ENCODE measurements around the gene PLD4.

The PLD4 gene

DNA sequence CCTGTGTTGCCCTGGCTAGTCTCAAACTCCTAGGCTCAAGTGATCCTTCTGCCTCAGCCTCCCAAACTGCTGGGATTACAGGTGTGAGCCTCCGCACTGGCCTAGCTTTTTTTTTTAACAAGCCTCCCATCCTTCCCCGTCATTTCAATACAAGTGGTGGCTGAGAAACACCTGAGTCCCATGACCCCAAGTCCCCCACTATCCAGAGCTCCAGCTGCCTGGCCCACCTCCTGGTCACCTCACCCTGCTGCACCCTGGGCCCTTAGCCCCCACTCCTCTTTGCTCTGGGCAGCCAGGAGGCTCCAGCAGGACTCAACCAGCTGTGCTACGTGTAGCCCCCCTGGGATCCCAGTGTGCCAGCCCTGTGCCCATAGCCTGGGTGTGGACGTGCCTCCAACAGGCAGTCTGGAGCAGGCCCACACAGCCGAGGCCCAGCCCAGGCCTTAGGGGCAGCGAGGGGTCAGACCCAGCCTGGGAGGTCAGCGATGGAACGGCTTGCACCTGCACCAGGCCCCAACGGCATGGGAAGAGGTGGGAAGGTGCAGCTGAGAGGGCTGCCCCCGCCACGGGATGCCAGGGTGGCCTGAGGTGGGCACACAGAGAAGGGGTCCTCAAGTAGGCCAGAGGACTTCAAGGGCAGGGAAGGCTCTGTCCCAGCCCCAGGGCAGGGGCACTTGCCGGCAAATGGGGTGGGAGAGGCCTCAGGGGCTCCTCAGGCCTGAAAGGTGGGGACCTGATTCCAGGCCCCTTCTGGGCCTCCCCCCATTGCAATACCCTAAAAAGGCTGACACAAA lies 47.0 kb downstream of the PLD4 start:
- Histone ChIP-seq H3K4me2 (ENCODE audit: low read length) (no peak overlapping the region), H3K4me3 (ENCODE audit: low read depth, low read length, poor library complexity, severe bottlenecking) (no peak overlapping the region), H3K27ac (ENCODE audit: low read depth, low read length, poor library complexity, severe bottlenecking) (no peak overlapping the region), H3K36me3 (ENCODE audit: insufficient read depth, low read length) (no peaks in the 10 kb centered on the region), H3K9me3 (ENCODE audit: low read length) (no peaks in the 10 kb centered on the region), H3K27me3 (ENCODE audit: insufficient read depth, low read length) (peaks cover 16% of the 10 kb centered on the region), H3K9ac (ENCODE audit: low read length) (no peak overlapping the region), H4K20me1 (ENCODE audit: insufficient read depth, low read length) (no peaks in the 10 kb centered on the region), H2AFZ (ENCODE audit: low read length) (no peak overlapping the region), H3K4me1 (ENCODE audit: insufficient read depth, low read length, severe bottlenecking) (peaks cover 11% of the 10 kb centered on the region), H3K9me2 (ENCODE audit: low read depth, low read length) (no peaks in the 10 kb centered on the region), H3F3A (ENCODE audit: insufficient read depth, low read length) (no peaks in the 10 kb centered on the region), H3K79me2 (ENCODE audit: insufficient read depth, low read length) (no peaks in the 10 kb centered on the region)
- no peak for TF ChIP-seq CTCF (IDR thresholded peaks at IDR 0.05; ENCODE audit: low read length)
- TF ChIP-seq EZH2 (IDR thresholded peaks at IDR 0.05; ENCODE audit: borderline replicate concordance, low read length) = no peak

GRCh38 chr14:104972301-104973134 lies 47.8 kb downstream of the PLD4 start:
- Histone ChIP-seq H3K27ac (ENCODE audit: low read depth, low read length, poor library complexity, severe bottlenecking) (no peak overlapping the region), H3K9me2 (ENCODE audit: low read depth, low read length) (no peaks in the 10 kb centered on the region), H3K4me1 (ENCODE audit: insufficient read depth, low read length, severe bottlenecking) (peaks cover 11% of the 10 kb centered on the region), H3F3A (ENCODE audit: insufficient read depth, low read length) (no peaks in the 10 kb centered on the region), H4K20me1 (ENCODE audit: insufficient read depth, low read length) (no peaks in the 10 kb centered on the region), H3K9me3 (ENCODE audit: low read length) (no peaks in the 10 kb centered on the region), H2AFZ (ENCODE audit: low read length) (no peak overlapping the region), H3K36me3 (ENCODE audit: insufficient read depth, low read length) (no peaks in the 10 kb centered on the region), H3K4me3 (ENCODE audit: low read depth, low read length, poor library complexity, severe bottlenecking) (no peak overlapping the region), H3K4me2 (ENCODE audit: low read length) (no peak overlapping the region), H3K9ac (ENCODE audit: low read length) (no peak overlapping the region), H3K27me3 (ENCODE audit: insufficient read depth, low read length) (peaks cover 8% of the 10 kb centered on the region; the same call in 1 of the 2 replicates), H3K79me2 (ENCODE audit: insufficient read depth, low read length) (no peaks in the 10 kb centered on the region)
- TF ChIP-seq EZH2 (IDR thresholded peaks at IDR 0.05; ENCODE audit: borderline replicate concordance, low read length) = no peak
- no peak for TF ChIP-seq CTCF (IDR thresholded peaks at IDR 0.05; ENCODE audit: low read length)

GRCh38 chr14:104973135-104973384 lies 48.4 kb downstream of the PLD4 start:
- H3K9ac ChIP-seq (ENCODE audit: low read length) = no peak overlapping the region
- no peak overlapping the region for H3K27ac ChIP-seq (ENCODE audit: low read depth, low read length, poor library complexity, severe bottlenecking)
- H3K4me1 ChIP-seq (ENCODE audit: insufficient read depth, low read length, severe bottlenecking) = peaks cover 6% of the 10 kb centered on the region
- TF ChIP-seq EZH2 (IDR thresholded peaks at IDR 0.05; ENCODE audit: borderline replicate concordance, low read length) = no peak
- TF ChIP-seq CTCF (IDR thresholded peaks at IDR 0.05; ENCODE audit: low read length) = no peak
- H3K27me3 ChIP-seq (ENCODE audit: insufficient read depth, low read length) = peaks cover 4% of the 10 kb centered on the region; the same call in 1 of the 2 replicates
- H3F3A ChIP-seq (ENCODE audit: insufficient read depth, low read length) = no peaks in the 10 kb centered on the region
- no peaks in the 10 kb centered on the region for H3K9me3 ChIP-seq (ENCODE audit: low read length)
- no peaks in the 10 kb centered on the region for H4K20me1 ChIP-seq (ENCODE audit: insufficient read depth, low read length)
- H3K9me2 ChIP-seq (ENCODE audit: low read depth, low read length) = no peaks in the 10 kb centered on the region
- no peak overlapping the region for H2AFZ ChIP-seq (ENCODE audit: low read length)
- no peaks in the 10 kb centered on the region for H3K36me3 ChIP-seq (ENCODE audit: insufficient read depth, low read length)
- no peak overlapping the region for H3K4me2 ChIP-seq (ENCODE audit: low read length)
- H3K4me3 ChIP-seq (ENCODE audit: low read depth, low read length, poor library complexity, severe bottlenecking) = no peak overlapping the region
- no peaks in the 10 kb centered on the region for H3K79me2 ChIP-seq (ENCODE audit: insufficient read depth, low read length)

Data from OCI-LY1 (cell line).